Smooth muscle cell (in vitro differentiated cells): ENCODE measurements around the gene ATP6V0A1. TPM values are rescaled to one million over a fixed set of nuclear protein-coding genes. Genes with fewer than 3 reads are reported as not detected.

Source experiments
- DNase-seq: peaks from one replicate; lab custom pipeline; 2025; ENCODE audit not compliant: unreplicated experiment; lab: John Stamatoyannopoulos, UW
- H2AFZ ChIP-seq: fragments of 200-600 bp; sonication (generic); 2 replicates; pipeline ENCODE4 v1.6.0; 2016; ENCODE audit warnings: antibody characterized with exemption, low read depth, mild to moderate bottlenecking
- H3F3A ChIP-seq: fragments of 200-600 bp; sonication (generic); 2 replicates; pipeline ENCODE4 v1.6.0; 2017; ENCODE audit warnings: antibody characterized with exemption, low read depth
- H3K27ac ChIP-seq: fragments of 200-600 bp; sonication (generic); 2 replicates; pipeline ENCODE4 v1.5.1; 2016; ENCODE audit warnings: low read depth, mild to moderate bottlenecking
- H3K27me3 ChIP-seq: fragments of 200-600 bp; sonication (generic); 2 replicates; pipeline ENCODE4 v1.6.1; 2016; ENCODE audit warnings: low read depth, mild to moderate bottlenecking
- H3K36me3 ChIP-seq: fragments of 200-600 bp; sonication (generic); 2 replicates; pipeline ENCODE4 v1.5.1; 2016; ENCODE audit warnings: low read depth
- H3K4me1 ChIP-seq: fragments of 200-600 bp; sonication (generic); 2 replicates; pipeline ENCODE4 v1.5.1; 2016; ENCODE audit warnings: low read depth
- H3K4me2 ChIP-seq: fragments of 200-600 bp; sonication (generic); 2 replicates; pipeline ENCODE4 v1.6.0; 2016; ENCODE audit warnings: mild to moderate bottlenecking
- H3K4me3 ChIP-seq: fragments of 200-600 bp; sonication (generic); 2 replicates; pipeline ENCODE4 v1.5.1; 2016; ENCODE audit warnings: mild to moderate bottlenecking
- H3K79me2 ChIP-seq: fragments of 200-600 bp; sonication (generic); 2 replicates; pipeline ENCODE4 v1.6.0; 2016; ENCODE audit warnings: low read depth, mild to moderate bottlenecking
- H3K9ac ChIP-seq: fragments of 200-600 bp; sonication (generic); 2 replicates; pipeline ENCODE4 v1.6.0; 2016; ENCODE audit warnings: low read depth
- H3K9me3 ChIP-seq: fragments of 200-600 bp; sonication (generic); replicated peaks from 2 replicates; pipeline ENCODE4 v1.5.1; 2016; ENCODE audit warnings: low read depth
- H4K20me1 ChIP-seq: fragments of 200-600 bp; sonication (generic); 2 replicates; pipeline ENCODE4 v1.6.0; 2016; ENCODE audit warnings: low read depth
- WGBS: methylation state at CpG from one replicate; pipeline ENCODE4 v1.1.7; 2016; ENCODE audit warnings: low lambda C conversion rate; 5-methylcytosine and 5-hydroxymethylcytosine counted together
- polyA plus RNA-seq: library from polyadenylated mRNA; unstranded; fragments of >200 nt; fragmentation: Nextera tagmentation; extraction: Ambion mirVana; gene quantifications from 2 replicates; pipeline ENCODE4 v1.2.1, GENCODE V29; 2016
- total RNA-seq: library from RNA; depleted of rRNA; stranded (reverse); fragments of >200 nt; gene quantifications from 2 replicates; pipeline ENCODE4 v1.2.3, GENCODE V29; 2014
- TF ChIP-seq, protein P1 (sequence below): fragments of 200-600 bp; sonication (generic); IDR thresholded peaks from 2 replicates; pipeline ENCODE4 v1.5.1; 2017; ENCODE audit warnings: borderline replicate concordance, mild to moderate bottlenecking, antibody characterized with exemption; ENCODE audit not compliant: insufficient read depth, poor library complexity, severe bottlenecking

ATP6V0A1 gene
- total and polyA plus RNA-seq, 2 experiments from 2014 or later = 27.3 to 54.7 TPM

- peak overlapping the region; percentile 46 for H2AFZ ChIP-seq
- peak overlapping the region; percentile 71 for H3K4me3 ChIP-seq
- H4K20me1 ChIP-seq = peaks cover 21% of the 10 kb centered on the region
- peak overlapping the region; percentile 92 for H3K4me2 ChIP-seq
- peaks cover 12% of the 10 kb centered on the region for H3K79me2 ChIP-seq
- 9% methylated on average over 11 of the region's 11 CpGs for WGBS
- no peaks in the 10 kb centered on the region for H3K27me3 ChIP-seq
- peak overlapping the region; percentile 74 for H3K9ac ChIP-seq
- peak overlapping the region; percentile 86 for H3K27ac ChIP-seq
- no peaks in the 10 kb centered on the region for H3K36me3 ChIP-seq
- H3K9me3 ChIP-seq = no peaks in the 10 kb centered on the region
- no peak for DNase-seq
- peaks cover 13% of the 10 kb centered on the region for H3K4me1 ChIP-seq
- TF ChIP-seq, protein P1, sequence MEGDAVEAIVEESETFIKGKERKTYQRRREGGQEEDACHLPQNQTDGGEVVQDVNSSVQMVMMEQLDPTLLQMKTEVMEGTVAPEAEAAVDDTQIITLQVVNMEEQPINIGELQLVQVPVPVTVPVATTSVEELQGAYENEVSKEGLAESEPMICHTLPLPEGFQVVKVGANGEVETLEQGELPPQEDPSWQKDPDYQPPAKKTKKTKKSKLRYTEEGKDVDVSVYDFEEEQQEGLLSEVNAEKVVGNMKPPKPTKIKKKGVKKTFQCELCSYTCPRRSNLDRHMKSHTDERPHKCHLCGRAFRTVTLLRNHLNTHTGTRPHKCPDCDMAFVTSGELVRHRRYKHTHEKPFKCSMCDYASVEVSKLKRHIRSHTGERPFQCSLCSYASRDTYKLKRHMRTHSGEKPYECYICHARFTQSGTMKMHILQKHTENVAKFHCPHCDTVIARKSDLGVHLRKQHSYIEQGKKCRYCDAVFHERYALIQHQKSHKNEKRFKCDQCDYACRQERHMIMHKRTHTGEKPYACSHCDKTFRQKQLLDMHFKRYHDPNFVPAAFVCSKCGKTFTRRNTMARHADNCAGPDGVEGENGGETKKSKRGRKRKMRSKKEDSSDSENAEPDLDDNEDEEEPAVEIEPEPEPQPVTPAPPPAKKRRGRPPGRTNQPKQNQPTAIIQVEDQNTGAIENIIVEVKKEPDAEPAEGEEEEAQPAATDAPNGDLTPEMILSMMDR = peak; percentile 21
- H3F3A ChIP-seq = peaks cover 19% of the 10 kb centered on the region
Observed at GRCh38 chr17:42459256-42459800, 650 bp downstream of the ATP6V0A1 start.

DNA sequence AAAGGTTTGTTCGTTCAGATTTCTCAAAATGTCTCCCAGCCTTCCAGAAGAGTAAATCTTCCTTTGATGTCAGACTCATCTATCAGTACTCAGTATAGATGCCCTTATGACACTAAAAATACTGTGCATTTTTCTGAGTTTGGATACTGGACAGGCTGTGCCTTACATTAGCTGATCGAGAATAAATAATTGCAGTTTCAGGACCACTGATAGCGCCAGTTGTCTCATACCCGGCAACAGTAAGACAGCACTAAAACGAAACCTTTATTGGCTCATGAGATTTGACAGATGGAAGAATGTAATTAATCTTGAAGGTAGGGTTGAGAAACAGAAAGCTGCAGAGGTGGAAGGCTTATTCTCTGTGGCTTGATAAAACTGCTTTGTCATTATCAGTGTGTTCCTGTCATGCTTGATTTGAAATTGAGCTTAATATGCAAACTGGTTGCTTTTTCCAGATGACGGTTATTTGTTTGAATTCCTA is 1.2 kb downstream of the ATP6V0A1 start:
- Histone ChIP-seq H3K4me2 (peak overlapping the region; percentile 92), H2AFZ (no peak overlapping the region), H3K4me1 (peaks cover 13% of the 10 kb centered on the region), H3K36me3 (no peaks in the 10 kb centered on the region), H3K9me3 (no peaks in the 10 kb centered on the region), H3K27ac (peak overlapping the region; percentile 86), H3F3A (peaks cover 19% of the 10 kb centered on the region), H3K79me2 (peaks cover 14% of the 10 kb centered on the region), H3K27me3 (no peaks in the 10 kb centered on the region), H3K4me3 (peak overlapping the region; percentile 71), H3K9ac (no peak overlapping the region), H4K20me1 (peaks cover 23% of the 10 kb centered on the region)
- 53% methylated on average over 6 of the region's 6 CpGs for WGBS
- TF ChIP-seq, protein P1 = no peak
- no peak for DNase-seq

GRCh38 chr17:42460371-42460770 is 1.7 kb downstream of the ATP6V0A1 start:
- Histone ChIP-seq H3K79me2 (peaks cover 14% of the 10 kb centered on the region), H3F3A (peaks cover 19% of the 10 kb centered on the region), H3K9ac (no peak overlapping the region), H3K27me3 (no peaks in the 10 kb centered on the region), H3K9me3 (no peaks in the 10 kb centered on the region), H4K20me1 (peaks cover 23% of the 10 kb centered on the region), H3K4me3 (peak overlapping the region; percentile 71), H3K4me2 (peak overlapping the region; percentile 92), H2AFZ (no peak overlapping the region), H3K4me1 (peaks cover 13% of the 10 kb centered on the region), H3K36me3 (no peaks in the 10 kb centered on the region), H3K27ac (peak overlapping the region; percentile 86)
- DNase-seq = no peak
- TF ChIP-seq, protein P1 = no peak
- WGBS = 88% methylated on average over 1 of the region's 1 CpG

GRCh38 chr17:42463976-42464400 is 5.3 kb downstream of the ATP6V0A1 start:
- no peak overlapping the region for H3K4me2 ChIP-seq
- no peak overlapping the region for H3K9ac ChIP-seq
- no peak overlapping the region for H2AFZ ChIP-seq
- peaks cover 7% of the 10 kb centered on the region for H3F3A ChIP-seq
- H3K79me2 ChIP-seq = peaks cover 14% of the 10 kb centered on the region
- H4K20me1 ChIP-seq = peaks cover 23% of the 10 kb centered on the region
- no peak for DNase-seq
- no peaks in the 10 kb centered on the region for H3K36me3 ChIP-seq
- no peaks in the 10 kb centered on the region for H3K27me3 ChIP-seq
- WGBS = 91% methylated on average over 4 of the region's 4 CpGs
- no peaks in the 10 kb centered on the region for H3K9me3 ChIP-seq
- peaks cover 13% of the 10 kb centered on the region for H3K4me1 ChIP-seq
- H3K27ac ChIP-seq = no peak overlapping the region
- TF ChIP-seq, protein P1 = no peak
- H3K4me3 ChIP-seq = no peak overlapping the region
